HFFc6 (cell line): Measurements from ENCODE around the gene ATP8A1. TPM values are rescaled to one million over a fixed set of nuclear protein-coding genes. Genes with fewer than 3 reads are reported as not detected.
A peak's percentile ranks its signal among the peaks of the same experiment; 100 is the strongest.
"Not testable (repeated sequence)": the region's sequence is repeated elsewhere in the genome, so short reads cannot be mapped to it uniquely, and the experiment has no call there.

Source experiments
- DNase-seq: peaks from one replicate; pipeline ENCODE4 v3.0.0-alpha.2; 2018
- H3K27ac Mint-ChIP-seq: 2 replicates; pipeline ENCODE4 v1.8.0; 2020; ENCODE audit warnings: mild to moderate bottlenecking, mixed read lengths
- H3K27me3 Mint-ChIP-seq: 2 replicates; pipeline ENCODE4 v1.8.0; 2021; ENCODE audit warnings: mild to moderate bottlenecking, moderate library complexity, mixed read lengths; ENCODE audit not compliant: insufficient read depth
- H3K36me3 Mint-ChIP-seq: 2 replicates; pipeline ENCODE4 v1.8.0; 2021; ENCODE audit warnings: low read depth, mixed read lengths
- H3K4me1 Mint-ChIP-seq: 2 replicates; pipeline ENCODE4 v1.8.0; 2020; ENCODE audit warnings: low read depth, mixed read lengths
- H3K4me3 Mint-ChIP-seq: 2 replicates; pipeline ENCODE4 v1.8.0; 2020; ENCODE audit warnings: mild to moderate bottlenecking, moderate library complexity, mixed read lengths
- H3K9me3 Mint-ChIP-seq: 2 replicates; pipeline ENCODE4 v1.8.0; 2020; ENCODE audit warnings: mild to moderate bottlenecking, mixed read lengths
- total RNA-seq, 6 experiments: library from RNA; stranded (reverse); fragmentation: NEBNext Ultra II Directional; extraction: Animal tissue kit (Norgen Biotek cat#: 25700); gene quantifications; 2 replicates in 1 of 6; 3 replicates in 5 of 6; pipeline ENCODE4 v1.2.3, GENCODE V29; 2021
- TF ChIP-seq, protein P1 (sequence below): fragments of 200-600 bp; sonication (generic); IDR thresholded peaks from 2 replicates; pipeline ENCODE4 v1.5.0; 2021; ENCODE audit warnings: antibody characterized with exemption, mild to moderate bottlenecking

Gene ATP8A1
- total RNA-seq, 6 experiments from 2014 or later = 0.03 to 0.28 (median 0.11) TPM

DNA sequence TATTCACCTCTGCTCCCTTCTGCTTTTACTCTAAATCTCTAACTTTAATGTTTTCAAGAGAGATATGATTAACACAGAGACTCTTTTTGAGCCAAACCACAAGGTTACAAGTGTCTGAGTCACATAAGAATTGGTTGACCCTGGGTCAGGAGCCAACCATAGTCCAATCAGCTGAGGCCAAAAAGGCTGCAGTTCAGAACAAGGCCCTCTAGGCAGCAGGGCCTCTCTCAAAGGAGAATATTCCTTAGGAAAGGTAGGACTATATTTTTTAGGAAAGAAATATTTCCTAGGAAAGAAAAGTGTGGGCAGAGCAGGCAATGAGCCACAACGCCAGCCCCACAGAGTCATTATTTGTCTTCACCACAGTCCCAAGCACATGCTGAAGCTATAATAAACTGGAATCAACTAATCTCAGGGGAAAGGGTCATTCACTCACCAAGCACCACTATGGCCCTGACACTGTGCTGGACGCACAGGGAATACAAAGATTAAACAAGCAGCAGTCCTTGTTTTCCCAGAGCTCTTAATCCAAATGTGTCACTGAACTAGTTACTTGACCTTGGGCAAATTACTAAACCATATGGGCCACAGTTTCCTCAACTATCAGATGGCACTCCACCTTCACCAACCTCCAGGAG is 2.2 kb downstream of the ATP8A1 start:
- no peaks in the 10 kb centered on the region for H3K36me3 Mint-ChIP-seq
- DNase-seq = peak; percentile 62
- no peaks in the 10 kb centered on the region for H3K9me3 Mint-ChIP-seq
- TF ChIP-seq, protein P1, sequence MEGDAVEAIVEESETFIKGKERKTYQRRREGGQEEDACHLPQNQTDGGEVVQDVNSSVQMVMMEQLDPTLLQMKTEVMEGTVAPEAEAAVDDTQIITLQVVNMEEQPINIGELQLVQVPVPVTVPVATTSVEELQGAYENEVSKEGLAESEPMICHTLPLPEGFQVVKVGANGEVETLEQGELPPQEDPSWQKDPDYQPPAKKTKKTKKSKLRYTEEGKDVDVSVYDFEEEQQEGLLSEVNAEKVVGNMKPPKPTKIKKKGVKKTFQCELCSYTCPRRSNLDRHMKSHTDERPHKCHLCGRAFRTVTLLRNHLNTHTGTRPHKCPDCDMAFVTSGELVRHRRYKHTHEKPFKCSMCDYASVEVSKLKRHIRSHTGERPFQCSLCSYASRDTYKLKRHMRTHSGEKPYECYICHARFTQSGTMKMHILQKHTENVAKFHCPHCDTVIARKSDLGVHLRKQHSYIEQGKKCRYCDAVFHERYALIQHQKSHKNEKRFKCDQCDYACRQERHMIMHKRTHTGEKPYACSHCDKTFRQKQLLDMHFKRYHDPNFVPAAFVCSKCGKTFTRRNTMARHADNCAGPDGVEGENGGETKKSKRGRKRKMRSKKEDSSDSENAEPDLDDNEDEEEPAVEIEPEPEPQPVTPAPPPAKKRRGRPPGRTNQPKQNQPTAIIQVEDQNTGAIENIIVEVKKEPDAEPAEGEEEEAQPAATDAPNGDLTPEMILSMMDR = no peak; the same call in none of the 2 replicates
- H3K27ac Mint-ChIP-seq = no peak overlapping the region
- H3K4me1 Mint-ChIP-seq = peaks cover 34% of the 10 kb centered on the region
- H3K27me3 Mint-ChIP-seq = peaks cover 10% of the 10 kb centered on the region
- no peak overlapping the region for H3K4me3 Mint-ChIP-seq

DNA sequence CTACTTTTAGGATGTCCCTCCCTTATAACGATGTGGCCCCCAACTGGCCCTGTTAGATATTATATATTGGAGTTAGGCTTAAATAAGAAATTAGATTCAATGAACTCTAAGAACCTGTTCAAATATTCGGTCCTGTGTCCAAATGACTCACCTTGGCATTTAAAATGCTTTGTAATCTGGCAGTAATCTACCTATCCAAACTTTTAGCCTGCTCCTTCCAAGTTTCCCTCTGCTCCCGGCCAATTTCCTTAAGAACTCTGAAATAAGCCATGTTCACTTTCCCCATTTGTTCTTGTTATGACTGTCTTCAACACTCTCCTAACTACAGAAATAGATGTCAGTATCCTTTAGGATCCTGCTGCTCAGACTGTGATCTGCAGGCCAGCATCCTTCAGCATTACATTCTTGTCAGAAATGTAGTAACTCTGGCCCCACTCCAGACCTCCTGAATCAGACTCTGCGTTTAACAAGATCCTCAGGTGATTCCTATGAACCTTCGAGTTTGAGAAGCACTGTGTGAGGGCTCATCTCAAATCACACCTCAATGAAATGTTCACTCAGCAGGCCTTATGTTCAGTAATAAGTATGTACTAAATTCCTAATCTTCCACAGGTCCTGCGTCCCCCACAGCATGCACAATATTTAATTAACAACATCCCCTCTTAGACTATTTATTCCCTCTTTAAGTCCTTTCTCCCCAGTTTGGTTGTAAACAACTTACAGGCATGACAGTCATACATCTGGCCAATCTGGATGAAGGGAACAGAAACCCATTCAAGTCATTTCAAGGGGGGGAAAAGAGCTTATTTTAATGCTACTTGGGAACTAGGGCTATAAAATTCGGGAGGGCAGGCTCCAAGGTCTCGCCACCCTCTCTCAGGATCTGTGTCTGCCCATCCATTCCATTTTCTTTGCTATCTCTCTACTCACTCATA is 3.0 kb downstream of the ATP8A1 start:
- DNase-seq = no peak
- Mint-ChIP-seq H3K4me1 (peaks cover 34% of the 10 kb centered on the region), H3K36me3 (no peaks in the 10 kb centered on the region), H3K27ac (no peak overlapping the region), H3K4me3 (no peak overlapping the region), H3K27me3 (peaks cover 8% of the 10 kb centered on the region), H3K9me3 (no peaks in the 10 kb centered on the region)
- TF ChIP-seq, protein P1 = no peak

DNA sequence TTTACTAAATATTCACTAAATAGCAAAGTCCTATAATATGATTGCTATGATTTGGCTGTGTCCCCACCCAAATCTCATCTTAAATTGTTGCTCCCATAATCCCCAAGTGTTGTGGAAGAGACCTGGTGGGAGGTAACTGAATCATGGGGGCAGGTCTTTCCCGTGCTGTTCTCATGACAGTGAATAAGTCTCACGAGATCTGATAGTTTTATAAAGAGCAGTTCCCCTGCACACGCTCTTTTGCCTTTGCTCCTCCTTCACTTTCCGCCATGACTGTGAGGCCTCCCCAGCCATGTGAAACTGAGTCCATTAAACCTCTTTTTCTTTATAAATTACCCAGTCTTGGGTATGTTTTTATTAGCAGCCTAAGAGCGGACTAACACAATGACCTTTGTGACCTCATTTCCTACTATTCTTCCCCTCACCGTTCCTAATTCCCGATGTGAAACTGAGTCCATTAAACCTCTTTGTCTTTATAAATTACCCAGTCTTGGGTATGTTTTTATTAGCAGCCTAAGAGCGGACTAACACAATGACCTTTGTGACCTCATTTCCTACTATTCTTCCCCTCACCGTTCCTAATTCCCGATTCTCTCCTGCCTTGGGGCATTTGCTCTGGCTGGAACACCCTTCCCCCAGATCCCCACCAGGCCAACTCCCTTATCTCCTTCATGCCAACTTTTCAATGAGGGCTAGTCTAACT is 4.2 kb downstream of the ATP8A1 start:
- not testable (repeated sequence) for DNase-seq, H3K9me3 Mint-ChIP-seq, H3K36me3 Mint-ChIP-seq, H3K4me3 Mint-ChIP-seq, H3K27ac Mint-ChIP-seq, H3K27me3 Mint-ChIP-seq
- H3K4me1 Mint-ChIP-seq = peaks cover 30% of the 10 kb centered on the region

GRCh38 chr4:42649870-42650269 is 7.0 kb downstream of the ATP8A1 start:
- H3K4me3 Mint-ChIP-seq = no peak overlapping the region
- no peaks in the 10 kb centered on the region for H3K36me3 Mint-ChIP-seq
- peaks cover 13% of the 10 kb centered on the region for H3K4me1 Mint-ChIP-seq
- no peak for DNase-seq
- TF ChIP-seq, protein P1 = no peak
- H3K27ac Mint-ChIP-seq = no peak overlapping the region
- peaks cover 4% of the 10 kb centered on the region for H3K27me3 Mint-ChIP-seq
- H3K9me3 Mint-ChIP-seq = no peaks in the 10 kb centered on the region

GRCh38 chr4:42646999-42647541 is 9.8 kb downstream of the ATP8A1 start:
- no peak for DNase-seq

More at GRCh38 chr4:42646999-42647541, 9.8 kb downstream of the ATP8A1 start:
- Mint-ChIP-seq H3K4me1 (no peaks in the 10 kb centered on the region), H3K4me3 (no peak overlapping the region), H3K27ac (no peak overlapping the region), H3K27me3 (peaks cover 8% of the 10 kb centered on the region), H3K36me3 (no peaks in the 10 kb centered on the region), H3K9me3 (no peaks in the 10 kb centered on the region)
- TF ChIP-seq, protein P1 = no peak
